Measurements from ENCODE around the gene PRX.

Gene PRX

GRCh38 chr19:40450664-40451063 is 37.5 kb upstream of the PRX start:
- no peak overlapping the region for H2AFZ ChIP-seq (ENCODE audit: low read depth)
- no peak overlapping the region for H3K4me3 ChIP-seq (IDR thresholded peaks at IDR 0.05; ENCODE audit: insufficient read depth, low read depth, low read length)
- no peaks in the 10 kb centered on the region for H3K79me2 ChIP-seq (ENCODE audit: insufficient read depth, low read depth)
- H3K4me1 ChIP-seq (ENCODE audit: low read depth, poor library complexity, severe bottlenecking), result no peaks in the 10 kb centered on the region
- no peaks in the 10 kb centered on the region for H3K36me3 ChIP-seq (ENCODE audit: insufficient read depth)
- TF ChIP-seq CTCF (conservative IDR thresholded peaks at IDR 0.05; ENCODE audit: low read depth, low read length), result no peak
- H3K4me2 ChIP-seq, result no peak overlapping the region
- no peaks in the 10 kb centered on the region for H3K27me3 ChIP-seq (ENCODE audit: insufficient read depth, low read depth)
- no peaks in the 10 kb centered on the region for H4K20me1 ChIP-seq (ENCODE audit: insufficient read depth)
- no peak overlapping the region for H3K27ac ChIP-seq
- H3K9ac ChIP-seq, result no peak overlapping the region

GRCh38 chr19:40449506-40449905 is 36.3 kb upstream of the PRX start:
- Histone ChIP-seq H3K9ac (no peak overlapping the region), H4K20me1 (ENCODE audit: insufficient read depth) (no peaks in the 10 kb centered on the region), H3K27me3 (ENCODE audit: insufficient read depth, low read depth) (no peaks in the 10 kb centered on the region), H3K4me1 (ENCODE audit: low read depth, poor library complexity, severe bottlenecking) (peaks cover 3% of the 10 kb centered on the region), H3K4me2 (no peak overlapping the region), H3K27ac (no peak overlapping the region), H3K79me2 (ENCODE audit: insufficient read depth, low read depth) (no peaks in the 10 kb centered on the region), H3K36me3 (ENCODE audit: insufficient read depth) (no peaks in the 10 kb centered on the region), H2AFZ (ENCODE audit: low read depth) (no peak overlapping the region), H3K4me3 (IDR thresholded peaks at IDR 0.05; ENCODE audit: insufficient read depth, low read depth, low read length) (no peak overlapping the region)
- no peak for TF ChIP-seq CTCF (conservative IDR thresholded peaks at IDR 0.05; ENCODE audit: low read depth, low read length)

- Histone ChIP-seq H3K9ac (no peak overlapping the region), H3K4me2 (no peak overlapping the region), H3K27ac (no peak overlapping the region), H3K36me3 (ENCODE audit: insufficient read depth) (no peaks in the 10 kb centered on the region), H3K4me3 (IDR thresholded peaks at IDR 0.05; ENCODE audit: insufficient read depth, low read depth, low read length) (no peak overlapping the region), H3K4me1 (ENCODE audit: low read depth, poor library complexity, severe bottlenecking) (peaks cover 12% of the 10 kb centered on the region), H2AFZ (ENCODE audit: low read depth) (no peak overlapping the region), H3K27me3 (ENCODE audit: insufficient read depth, low read depth) (no peaks in the 10 kb centered on the region), H3K79me2 (ENCODE audit: insufficient read depth, low read depth) (peaks cover 9% of the 10 kb centered on the region), H4K20me1 (ENCODE audit: insufficient read depth) (no peaks in the 10 kb centered on the region)
- TF ChIP-seq CTCF (conservative IDR thresholded peaks at IDR 0.05; ENCODE audit: low read depth, low read length), result no peak
Observed at GRCh38 chr19:40446263-40446784, 33.1 kb upstream of the PRX start.

- Histone ChIP-seq H3K79me2 (ENCODE audit: insufficient read depth, low read depth) (peaks cover 9% of the 10 kb centered on the region), H2AFZ (ENCODE audit: low read depth) (no peak overlapping the region), H3K4me2 (no peak overlapping the region), H3K4me1 (ENCODE audit: low read depth, poor library complexity, severe bottlenecking) (peaks cover 12% of the 10 kb centered on the region), H4K20me1 (ENCODE audit: insufficient read depth) (no peaks in the 10 kb centered on the region), H3K27me3 (ENCODE audit: insufficient read depth, low read depth) (no peaks in the 10 kb centered on the region), H3K9ac (no peak overlapping the region), H3K27ac (no peak overlapping the region), H3K4me3 (IDR thresholded peaks at IDR 0.05; ENCODE audit: insufficient read depth, low read depth, low read length) (no peak overlapping the region), H3K36me3 (ENCODE audit: insufficient read depth) (no peaks in the 10 kb centered on the region; the same call in 1 of the 2 replicates)
- no peak for TF ChIP-seq CTCF (conservative IDR thresholded peaks at IDR 0.05; ENCODE audit: low read depth, low read length)
Observed at GRCh38 chr19:40445780-40446262, 32.6 kb upstream of the PRX start.
